Large intestine (tissue), 3 donors: ENCODE measurements around the gene PITPNC1. TPM values are rescaled to one million over a fixed set of nuclear protein-coding genes. Genes with fewer than 3 reads are reported as not detected.
A peak's percentile ranks its signal among the peaks of the same experiment; 100 is the strongest.

Experiments used
- DNase-seq, 2 donors: peaks; one replicate each; pipeline versions ENCODE4 v3.0.0 to v3.0.0-alpha.2; 2013
- H3K27ac ChIP-seq: one replicate; pipeline ENCODE4 v1.5.1; 2013; ENCODE audit warnings: low read length
- H3K27me3 ChIP-seq: 2 replicates; pipeline ENCODE4 v1.6.1; 2013; ENCODE audit warnings: low read length; ENCODE audit not compliant: control insufficient read depth, insufficient read depth
- H3K36me3 ChIP-seq: 2 replicates; pipeline ENCODE4 v1.6.1; 2013; ENCODE audit warnings: low read length; ENCODE audit not compliant: control insufficient read depth, insufficient read depth
- H3K4me1 ChIP-seq: one replicate; pipeline ENCODE4 v1.6.1; 2013; ENCODE audit warnings: low read length; ENCODE audit not compliant: control insufficient read depth, insufficient read depth
- H3K4me3 ChIP-seq: one replicate; pipeline ENCODE4 v1.5.1; 2013; ENCODE audit warnings: low read length
- H3K9me3 ChIP-seq: one replicate; pipeline ENCODE4 v1.6.1; 2013; ENCODE audit warnings: mild to moderate bottlenecking, low read depth, low read length, moderate library complexity; ENCODE audit not compliant: control insufficient read depth
- WGBS: methylation state at CpG from one replicate; pipeline ENCODE4 v1.1.5; 2013; ENCODE audit warnings: low lambda C conversion rate; ENCODE audit not compliant: insufficient coverage; 5-methylcytosine and 5-hydroxymethylcytosine counted together
- polyA plus RNA-seq: library from polyadenylated mRNA; unstranded; fragments of 120-200 nt; gene quantifications from one replicate; pipeline ENCODE4 v1.2.1, GENCODE V29; 2013

The PITPNC1 gene
- polyA plus RNA-seq, 1 donor = 6.7 TPM

- Histone ChIP-seq H3K4me3 (no peak overlapping the region), H3K27me3 (no peaks in the 10 kb centered on the region), H3K9me3 (no peaks in the 10 kb centered on the region), H3K4me1 (peaks cover 7% of the 10 kb centered on the region), H3K27ac (no peak overlapping the region), H3K36me3 (no peaks in the 10 kb centered on the region)
- DNase-seq = no peak
Observed at GRCh38 chr17:67369676-67370075, 7.4 kb upstream of the PITPNC1 start.

GRCh38 chr17:67372751-67373150 is 4.3 kb upstream of the PITPNC1 start:
- H3K4me1 ChIP-seq = no peaks in the 10 kb centered on the region

GRCh38 chr17:67374329-67375053 is 2.6 kb upstream of the PITPNC1 start:
- WGBS = 20% methylated on average over 1 of the region's 12 CpGs
- no peak overlapping the region for H3K27ac ChIP-seq
- peak; percentile 65 to 74 for DNase-seq
- H3K27me3 ChIP-seq = peaks cover 7% of the 10 kb centered on the region
- H3K4me3 ChIP-seq = no peak overlapping the region
- H3K36me3 ChIP-seq = no peaks in the 10 kb centered on the region
- H3K9me3 ChIP-seq = no peaks in the 10 kb centered on the region
- H3K4me1 ChIP-seq = peaks cover 3% of the 10 kb centered on the region

More at GRCh38 chr17:67372751-67373150, 4.3 kb upstream of the PITPNC1 start:
- Histone ChIP-seq H3K27ac (no peak overlapping the region), H3K9me3 (no peaks in the 10 kb centered on the region), H3K27me3 (peaks cover 5% of the 10 kb centered on the region), H3K36me3 (no peaks in the 10 kb centered on the region), H3K4me3 (no peak overlapping the region)
- no peak for DNase-seq
- WGBS = no CpG with 5 or more reads among the region's 1 CpG

- no peak overlapping the region for H3K27ac ChIP-seq
Observed at GRCh38 chr17:67375054-67375427, 2.0 kb upstream of the PITPNC1 start.

GRCh38 chr17:67375716-67376115 is 1.4 kb upstream of the PITPNC1 start:
- no peak for DNase-seq
- Histone ChIP-seq H3K36me3 (no peaks in the 10 kb centered on the region), H3K27ac (no peak overlapping the region), H3K9me3 (no peaks in the 10 kb centered on the region), H3K27me3 (peaks cover 7% of the 10 kb centered on the region), H3K4me1 (peaks cover 3% of the 10 kb centered on the region), H3K4me3 (no peak overlapping the region)
- WGBS = no CpG with 5 or more reads among the region's 6 CpGs

More at GRCh38 chr17:67375054-67375427, 2.0 kb upstream of the PITPNC1 start:
- peaks cover 7% of the 10 kb centered on the region for H3K27me3 ChIP-seq
- peaks cover 3% of the 10 kb centered on the region for H3K4me1 ChIP-seq
- H3K36me3 ChIP-seq = no peaks in the 10 kb centered on the region
- DNase-seq = no peak
- H3K4me3 ChIP-seq = no peak overlapping the region
- H3K9me3 ChIP-seq = no peaks in the 10 kb centered on the region
- no CpG with 5 or more reads among the region's 5 CpGs for WGBS

- peaks cover 3% of the 10 kb centered on the region for H3K4me1 ChIP-seq
- H3K27ac ChIP-seq = no peak overlapping the region
- H3K9me3 ChIP-seq = no peaks in the 10 kb centered on the region
- H3K27me3 ChIP-seq = peaks cover 7% of the 10 kb centered on the region
- peak overlapping the region; percentile 58 for H3K4me3 ChIP-seq
- DNase-seq = no peak
- H3K36me3 ChIP-seq = no peaks in the 10 kb centered on the region
- WGBS = 60% methylated on average over 2 of the region's 6 CpGs
Observed at GRCh38 chr17:67376415-67376736, 705 bp upstream of the PITPNC1 start.

GRCh38 chr17:67377488-67378453 is 690 bp downstream of the PITPNC1 start:
- H3K27me3 ChIP-seq = peaks cover 7% of the 10 kb centered on the region
- H3K9me3 ChIP-seq = no peaks in the 10 kb centered on the region
- peak overlapping the region; percentile 55 for H3K4me3 ChIP-seq
- peak; percentile 28 to 50 for DNase-seq
- no peaks in the 10 kb centered on the region for H3K36me3 ChIP-seq
- peaks cover 3% of the 10 kb centered on the region for H3K4me1 ChIP-seq
- no CpG with 5 or more reads among the region's 100 CpGs for WGBS
- peak overlapping the region; percentile 44 for H3K27ac ChIP-seq

- peak; percentile 38 to 72 for DNase-seq
- peak overlapping the region; percentile 33 for H3K27ac ChIP-seq
- H3K4me1 ChIP-seq = peaks cover 3% of the 10 kb centered on the region
- peaks cover 7% of the 10 kb centered on the region for H3K27me3 ChIP-seq
- WGBS = no CpG with 5 or more reads among the region's 72 CpGs
- H3K9me3 ChIP-seq = no peaks in the 10 kb centered on the region
- no peaks in the 10 kb centered on the region for H3K36me3 ChIP-seq
- H3K4me3 ChIP-seq = peak overlapping the region; percentile 55
Observed at GRCh38 chr17:67378454-67379250, 1.6 kb downstream of the PITPNC1 start.

- Histone ChIP-seq H3K36me3 (no peaks in the 10 kb centered on the region), H3K9me3 (no peaks in the 10 kb centered on the region), H3K4me3 (peak overlapping the region; percentile 50), H3K4me1 (peaks cover 3% of the 10 kb centered on the region), H3K27me3 (peaks cover 7% of the 10 kb centered on the region), H3K27ac (no peak overlapping the region)
- no peak for DNase-seq
- no CpG with 5 or more reads among the region's 8 CpGs for WGBS
Observed at GRCh38 chr17:67379251-67379630, 2.2 kb downstream of the PITPNC1 start.

GRCh38 chr17:67381929-67382257 is 4.8 kb downstream of the PITPNC1 start:
- WGBS = 60% methylated on average over 1 of the region's 1 CpG
- peaks cover 3% of the 10 kb centered on the region for H3K4me1 ChIP-seq
- DNase-seq = no peak
- H3K27me3 ChIP-seq = peaks cover 2% of the 10 kb centered on the region
- H3K4me3 ChIP-seq = no peak overlapping the region
- no peaks in the 10 kb centered on the region for H3K36me3 ChIP-seq
- H3K9me3 ChIP-seq = no peaks in the 10 kb centered on the region
- no peak overlapping the region for H3K27ac ChIP-seq
